Measurements from ENCODE around the gene PCDHGA2.

GRCh38 chr5:141363952-141364660 is 25.5 kb downstream of the PCDHGA2 start, which contains the start of gene PCDHGA5:
- TF ChIP-seq TOX (CRISPR knock-in tag; IDR thresholded peaks at IDR 0.05; ENCODE audit: borderline replicate concordance) (no peak), ISL1 (CRISPR knock-in tag; IDR thresholded peaks at IDR 0.05) (no peak), ESRRG (CRISPR knock-in tag; IDR thresholded peaks at IDR 0.05) (no peak), PATZ1 (CRISPR knock-in tag; IDR thresholded peaks at IDR 0.05; ENCODE audit: borderline replicate concordance) (no peak)
